HG02852 (cell line): Measurements from ENCODE around the gene PCDH19.

Experiments used
- ATAC-seq: cut with Tn5 transposase; IDR thresholded peaks from one replicate; pipeline ENCODE4 v1.9.1; 2021; ENCODE audit warnings: mild to moderate bottlenecking, moderate library complexity; ENCODE audit not compliant: unreplicated experiment

Gene PCDH19

GRCh38 chrX:100315566-100315965 lies 94.5 kb downstream of the PCDH19 start:
- no peak for ATAC-seq

GRCh38 chrX:100299559-100299958 lies 110.5 kb downstream of the PCDH19 start:
- no peak for ATAC-seq

- no peak for ATAC-seq
These were observed 112.3 kb downstream of the PCDH19 start for GRCh38 chrX:100297728-100298127.

GRCh38 chrX:100296183-100296753 lies 113.8 kb downstream of the PCDH19 start:
- ATAC-seq = no peak

- ATAC-seq = no peak
These were observed 115.1 kb downstream of the PCDH19 start for GRCh38 chrX:100294965-100295364.

- no peak for ATAC-seq
These were observed 121.0 kb downstream of the PCDH19 start for GRCh38 chrX:100289066-100289558.

GRCh38 chrX:100277231-100277630 lies 132.8 kb downstream of the PCDH19 start:
- no peak for ATAC-seq

GRCh38 chrX:100274916-100275315 lies 135.2 kb downstream of the PCDH19 start:
- ATAC-seq = no peak

- ATAC-seq = no peak
These were observed 144.9 kb downstream of the PCDH19 start for GRCh38 chrX:100265179-100265578.

GRCh38 chrX:100264200-100264599 lies 145.9 kb downstream of the PCDH19 start:
- ATAC-seq = peak; percentile 93

- ATAC-seq = peak; percentile 3
These were observed 146.4 kb downstream of the PCDH19 start for GRCh38 chrX:100263650-100264049.

- no peak for ATAC-seq
These were observed 161.1 kb downstream of the PCDH19 start for GRCh38 chrX:100248885-100249493.

GRCh38 chrX:100247826-100248225 lies 162.2 kb downstream of the PCDH19 start:
- no peak for ATAC-seq

GRCh38 chrX:100244681-100245080 lies 165.4 kb downstream of the PCDH19 start:
- ATAC-seq = no peak
